ENCODE results near the gene SSH2. TPM values are rescaled to one million over a fixed set of nuclear protein-coding genes. Genes with fewer than 3 reads are reported as not detected.

Gene SSH2
- total and polyA plus RNA-seq, 9 of the 15 experiments (the other 6 are each of a cell fraction or from before 2014, with no cell fraction given), result 3.9 to 16.1 (median 10.2) TPM

DNA sequence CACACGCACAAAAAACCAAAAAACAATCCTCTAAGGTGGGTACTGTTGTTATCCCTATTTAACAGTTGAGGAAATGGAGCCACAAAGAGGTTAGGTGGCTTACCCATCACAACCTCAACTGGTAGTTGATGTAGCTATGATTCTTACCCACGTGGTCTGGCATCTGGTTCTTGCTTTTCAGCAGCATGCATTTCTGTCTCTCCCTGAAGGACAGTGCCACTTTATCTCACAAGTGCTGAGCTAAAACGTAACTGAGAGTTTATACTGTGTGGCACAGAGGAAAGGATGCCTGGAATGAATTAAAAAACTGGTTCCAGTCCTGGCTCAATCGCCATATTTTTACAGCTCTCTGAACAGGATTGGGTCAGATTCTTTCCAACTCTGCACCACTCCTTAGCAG is 305.4 kb downstream of the SSH2 start:
- no peak overlapping the region for H3K4me3 ChIP-seq
- no peak overlapping the region for H3K4me2 ChIP-seq (ENCODE audit: insufficient read depth, low read length)
- H3K27ac ChIP-seq (ENCODE audit: extremely low read depth, low read depth, low read length), result no peak overlapping the region
- no peaks in the 10 kb centered on the region for H3K36me3 ChIP-seq (ENCODE audit: control insufficient read depth, insufficient read depth, low read length)
- intact Hi-C loops (cut with micrococcal nuclease) (no loop called here), in situ Hi-C loops (cut with MboI) (no loop called here)
- H3K4me1 ChIP-seq (replicated peaks in 1 of 2; ENCODE audit: control insufficient read depth in 2 of 2, insufficient read depth in 2 of 2, low read length in 2 of 2), result peaks cover 16 to 27% of the 10 kb centered on the region in 2 experiments; a peak in 4 of 5 replicates
- TF ChIP-seq, protein P1, sequence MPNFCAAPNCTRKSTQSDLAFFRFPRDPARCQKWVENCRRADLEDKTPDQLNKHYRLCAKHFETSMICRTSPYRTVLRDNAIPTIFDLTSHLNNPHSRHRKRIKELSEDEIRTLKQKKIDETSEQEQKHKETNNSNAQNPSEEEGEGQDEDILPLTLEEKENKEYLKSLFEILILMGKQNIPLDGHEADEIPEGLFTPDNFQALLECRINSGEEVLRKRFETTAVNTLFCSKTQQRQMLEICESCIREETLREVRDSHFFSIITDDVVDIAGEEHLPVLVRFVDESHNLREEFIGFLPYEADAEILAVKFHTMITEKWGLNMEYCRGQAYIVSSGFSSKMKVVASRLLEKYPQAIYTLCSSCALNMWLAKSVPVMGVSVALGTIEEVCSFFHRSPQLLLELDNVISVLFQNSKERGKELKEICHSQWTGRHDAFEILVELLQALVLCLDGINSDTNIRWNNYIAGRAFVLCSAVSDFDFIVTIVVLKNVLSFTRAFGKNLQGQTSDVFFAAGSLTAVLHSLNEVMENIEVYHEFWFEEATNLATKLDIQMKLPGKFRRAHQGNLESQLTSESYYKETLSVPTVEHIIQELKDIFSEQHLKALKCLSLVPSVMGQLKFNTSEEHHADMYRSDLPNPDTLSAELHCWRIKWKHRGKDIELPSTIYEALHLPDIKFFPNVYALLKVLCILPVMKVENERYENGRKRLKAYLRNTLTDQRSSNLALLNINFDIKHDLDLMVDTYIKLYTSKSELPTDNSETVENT (CRISPR knock-in tag; IDR thresholded peaks at IDR 0.05), result no peak
- TF ChIP-seq L3MBTL2 (IDR thresholded peaks at IDR 0.05) (no peak), ELF1 (tag; IDR thresholded peaks at IDR 0.05) (no peak), BRCA1 (IDR thresholded peaks at IDR 0.05) (no peak), BRCA1 (CRISPR knock-in tag; IDR thresholded peaks at IDR 0.05) (no peak), ZNF282 (CRISPR knock-in tag; IDR thresholded peaks at IDR 0.05) (no peak)
- TF ChIP-seq, protein P2, sequence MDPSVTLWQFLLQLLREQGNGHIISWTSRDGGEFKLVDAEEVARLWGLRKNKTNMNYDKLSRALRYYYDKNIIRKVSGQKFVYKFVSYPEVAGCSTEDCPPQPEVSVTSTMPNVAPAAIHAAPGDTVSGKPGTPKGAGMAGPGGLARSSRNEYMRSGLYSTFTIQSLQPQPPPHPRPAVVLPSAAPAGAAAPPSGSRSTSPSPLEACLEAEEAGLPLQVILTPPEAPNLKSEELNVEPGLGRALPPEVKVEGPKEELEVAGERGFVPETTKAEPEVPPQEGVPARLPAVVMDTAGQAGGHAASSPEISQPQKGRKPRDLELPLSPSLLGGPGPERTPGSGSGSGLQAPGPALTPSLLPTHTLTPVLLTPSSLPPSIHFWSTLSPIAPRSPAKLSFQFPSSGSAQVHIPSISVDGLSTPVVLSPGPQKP (CRISPR knock-in tag; IDR thresholded peaks at IDR 0.05), result no peak
- TF ChIP-seq, protein P3, sequence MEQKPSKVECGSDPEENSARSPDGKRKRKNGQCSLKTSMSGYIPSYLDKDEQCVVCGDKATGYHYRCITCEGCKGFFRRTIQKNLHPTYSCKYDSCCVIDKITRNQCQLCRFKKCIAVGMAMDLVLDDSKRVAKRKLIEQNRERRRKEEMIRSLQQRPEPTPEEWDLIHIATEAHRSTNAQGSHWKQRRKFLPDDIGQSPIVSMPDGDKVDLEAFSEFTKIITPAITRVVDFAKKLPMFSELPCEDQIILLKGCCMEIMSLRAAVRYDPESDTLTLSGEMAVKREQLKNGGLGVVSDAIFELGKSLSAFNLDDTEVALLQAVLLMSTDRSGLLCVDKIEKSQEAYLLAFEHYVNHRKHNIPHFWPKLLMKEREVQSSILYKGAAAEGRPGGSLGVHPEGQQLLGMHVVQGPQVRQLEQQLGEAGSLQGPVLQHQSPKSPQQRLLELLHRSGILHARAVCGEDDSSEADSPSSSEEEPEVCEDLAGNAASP (IDR thresholded peaks at IDR 0.05), result no peak
- ATAC-seq (no peak), DNase-seq (ENCODE audit: extremely low read depth in 1 of 4, low spot score in 3 of 4) (no peak), FAIRE-seq (no peak)
- no peaks in the 10 kb centered on the region; the same call in 1 of the 2 replicates for H4K20me1 ChIP-seq (replicated peaks; ENCODE audit: control insufficient read depth, insufficient read depth, low read length)
- no TSS peak for BruUV-seq (replicated peaks)
- H2AFZ ChIP-seq (ENCODE audit: low read depth, low read length), result no peak overlapping the region
- POLR2A ChIA-PET, result interaction anchor here (0.9 to 2.7 kb wide), 2 partner anchors 10 to 15 kb away, joined by 4 to 11 read pairs; no protein-coding TSS in a partner anchor
- H3K27me3 ChIP-seq (ENCODE audit: control insufficient read depth in 2 of 2, insufficient read depth in 2 of 2, low read length in 2 of 2), result no peaks in the 10 kb centered on the region
- 44% methylated on average over 4 of the region's 4 CpGs for WGBS (ENCODE audit: insufficient coverage, low coverage, missing lambda C conversion rate)
- no peak overlapping the region for H3K9ac ChIP-seq (ENCODE audit: insufficient read depth in 1 of 2, low read depth in 2 of 2, low read length in 2 of 2)
- H3K79me2 ChIP-seq (ENCODE audit: control insufficient read depth, insufficient read depth, low read length), result no peaks in the 10 kb centered on the region
- no peaks in the 10 kb centered on the region for H3K9me1 ChIP-seq (ENCODE audit: control insufficient read depth, insufficient read depth, low read length)
- CTCF ChIA-PET (ENCODE audit: low intra/inter-chr PET ratio), result no interaction called here
- no peaks in the 10 kb centered on the region for H3K9me3 ChIP-seq (replicated peaks; ENCODE audit: control insufficient read depth, insufficient read depth, low read depth, low read length)
